Esophagus squamous epithelium (tissue), 5 donors: ENCODE measurements around the gene OSGIN1. TPM values are rescaled to one million over a fixed set of nuclear protein-coding genes. Genes with fewer than 3 reads are reported as not detected.

Experiments used
- DNase-seq: peaks from one replicate; lab custom pipeline; 2025; lab: John Stamatoyannopoulos, UW
- H3K27ac ChIP-seq, 4 donors: fragments of 200-600 bp; sonication (generic); one replicate each; pipeline ENCODE4 v1.5.1; 2016 to 2019; ENCODE audit warnings: mild to moderate bottlenecking in 1 of 4
- H3K27me3 ChIP-seq, 4 donors: fragments of 200-600 bp; sonication (generic); 1 replicate in 3 of 4; 2 replicates in 1 of 4; pipeline versions ENCODE4 v1.5.1 to v1.6.0; 2017 to 2021; ENCODE audit warnings: antibody characterized with exemption in 1 of 4
- H3K36me3 ChIP-seq, 3 donors: fragments of 200-600 bp; sonication (generic); one replicate each; pipeline ENCODE4 v1.5.1; 2016 to 2019
- H3K4me1 ChIP-seq, 3 donors: fragments of 200-600 bp; sonication (generic); one replicate each; pipeline ENCODE4 v1.5.1; 2017 to 2019
- H3K4me3 ChIP-seq, 4 donors: fragments of 200-600 bp; sonication (generic); 1 replicate in 3 of 4; 2 replicates in 1 of 4; pipeline ENCODE4 v1.5.1; 2016 to 2019; ENCODE audit warnings: mild to moderate bottlenecking in 2 of 4, moderate library complexity in 1 of 4
- H3K9me3 ChIP-seq, 3 donors: fragments of 200-600 bp; sonication (generic); one replicate each; pipeline ENCODE4 v1.5.1; 2016 to 2019
- CTCF ChIP-seq, 6 experiments: fragments of 450-650 bp in 4 of 6; fragments of 200-600 bp in 2 of 6; sonication (generic) in 2 of 6; IDR thresholded peaks; one replicate each; pipeline ENCODE4 v1.5.1; 2016 to 2019; ENCODE audit warnings: antibody characterized with exemption in 6 of 6, mild to moderate bottlenecking in 4 of 6, moderate library complexity in 4 of 6
- POLR2A ChIP-seq, 4 donors: fragments of 450-650 bp; IDR thresholded peaks; one replicate each; pipeline ENCODE4 v1.6.1; 2017; ENCODE audit warnings: antibody characterized with exemption in 4 of 4, mild to moderate bottlenecking in 4 of 4, moderate library complexity in 3 of 4
- WGBS, 2 donors: methylation state at CpG; one replicate each; pipeline ENCODE4 v1.1.5; 2018; 5-methylcytosine and 5-hydroxymethylcytosine counted together
- intact Hi-C: fragments of 100-400 bp; cut with DNase I; formaldehyde crosslinking; loops from one replicate; pipeline ENCODE4 v1.15.0; 2022
- total RNA-seq, 4 donors: library from RNA; depleted of rRNA; stranded (reverse); fragments of >200 nt; gene quantifications; one replicate each; pipeline ENCODE4 v1.1.0, GENCODE V29; 2016
- donor health status: DM: yes; HTN: yes; CAD: no.

OSGIN1 gene
- total RNA-seq, 4 donors from 2014 or later: 5.0 to 27.6 (median 11.1) TPM

GRCh38 chr16:83983491-83983890, 30.5 kb downstream of the OSGIN1 start:
- WGBS, 2 donors: 71 to 79% methylated on average over 4 of the region's 4 CpGs
- intact Hi-C loops: no loop called here
- no peak for DNase-seq
- Histone ChIP-seq H3K27me3 (peaks cover 0 to 22% (median 2%) of the 10 kb centered on the region in 4 donors), H3K4me1 (no peaks in the 10 kb centered on the region), H3K36me3 (no peaks in the 10 kb centered on the region), H3K9me3 (peaks cover 0 to 4% (median 0%) of the 10 kb centered on the region in 3 donors), H3K27ac (no peak overlapping the region), H3K4me3 (no peak overlapping the region)
- no peak for TF ChIP-seq POLR2A (IDR thresholded peaks at IDR 0.05)
- TF ChIP-seq CTCF (IDR thresholded peaks at IDR 0.05): no peak

- Histone ChIP-seq H3K4me1 (no peaks in the 10 kb centered on the region), H3K4me3 (no peak overlapping the region), H3K36me3 (no peaks in the 10 kb centered on the region), H3K27ac (no peak overlapping the region), H3K27me3 (peaks cover 0 to 67% (median 2%) of the 10 kb centered on the region in 4 donors), H3K9me3 (no peaks in the 10 kb centered on the region)
- no peak for TF ChIP-seq POLR2A (IDR thresholded peaks at IDR 0.05)
- no peak for TF ChIP-seq CTCF (IDR thresholded peaks at IDR 0.05)
- DNase-seq: no peak
- WGBS, 2 donors: 42 to 45% methylated on average over 7 to 8 of the region's 8 CpGs
- intact Hi-C loops: no loop called here
Observed at GRCh38 chr16:83989300-83989699, 36.3 kb downstream of the OSGIN1 start.

- TF ChIP-seq POLR2A (IDR thresholded peaks at IDR 0.05) (no peak), CTCF (IDR thresholded peaks at IDR 0.05) (no peak)
- intact Hi-C loops: no loop called here
- H3K4me3 ChIP-seq: no peak overlapping the region
- H3K27me3 ChIP-seq: peaks cover 0 to 79% (median 2%) of the 10 kb centered on the region in 4 donors
- no peak overlapping the region for H3K27ac ChIP-seq
- 85 to 93% methylated on average over 4 to 5 of the region's 11 CpGs for whole genome bisulfite sequencing, 2 donors
- H3K4me1 ChIP-seq: peaks cover 0 to 1% (median 0%) of the 10 kb centered on the region in 3 donors
- no peaks in the 10 kb centered on the region for H3K9me3 ChIP-seq
- no peak for DNase-seq
- H3K36me3 ChIP-seq: no peaks in the 10 kb centered on the region
Observed at GRCh38 chr16:83990492-83990891, 37.5 kb downstream of the OSGIN1 start.

GRCh38 chr16:83992624-83993023, 39.6 kb downstream of the OSGIN1 start:
- H3K36me3 ChIP-seq: no peaks in the 10 kb centered on the region
- no peak for DNase-seq

GRCh38 chr16:83994087-83994486, 41.0 kb downstream of the OSGIN1 start:
- Histone ChIP-seq H3K27me3 (peaks cover 0 to 86% (median 0%) of the 10 kb centered on the region in 4 donors), H3K4me1 (peaks cover 0 to 6% (median 0%) of the 10 kb centered on the region in 3 donors), H3K4me3 (no peak overlapping the region), H3K27ac (no peak overlapping the region), H3K9me3 (no peaks in the 10 kb centered on the region), H3K36me3 (no peaks in the 10 kb centered on the region)
- WGBS, 2 donors: 76% methylated on average over 5 of the region's 8 CpGs; no CpG with 5 or more reads in 1 of the 2 donors
- intact Hi-C loops: no loop called here
- TF ChIP-seq CTCF (IDR thresholded peaks at IDR 0.05) (no peak), POLR2A (IDR thresholded peaks at IDR 0.05) (no peak)
- DNase-seq: no peak

More at GRCh38 chr16:83992624-83993023, 39.6 kb downstream of the OSGIN1 start:
- 53 to 68% methylated on average over 4 to 5 of the region's 6 CpGs for WGBS, 2 donors
- TF ChIP-seq CTCF (IDR thresholded peaks at IDR 0.05) (no peak), POLR2A (IDR thresholded peaks at IDR 0.05) (no peak)
- H3K4me1 ChIP-seq: peaks cover 0 to 6% (median 0%) of the 10 kb centered on the region in 3 donors
- intact Hi-C loops: no loop called here
- H3K9me3 ChIP-seq: no peaks in the 10 kb centered on the region
- H3K27ac ChIP-seq: no peak overlapping the region
- H3K27me3 ChIP-seq: peaks cover 0 to 86% (median 2%) of the 10 kb centered on the region in 4 donors
- no peak overlapping the region for H3K4me3 ChIP-seq
